ENCODE measurements around the gene AMBP.

Gene AMBP

DNA sequence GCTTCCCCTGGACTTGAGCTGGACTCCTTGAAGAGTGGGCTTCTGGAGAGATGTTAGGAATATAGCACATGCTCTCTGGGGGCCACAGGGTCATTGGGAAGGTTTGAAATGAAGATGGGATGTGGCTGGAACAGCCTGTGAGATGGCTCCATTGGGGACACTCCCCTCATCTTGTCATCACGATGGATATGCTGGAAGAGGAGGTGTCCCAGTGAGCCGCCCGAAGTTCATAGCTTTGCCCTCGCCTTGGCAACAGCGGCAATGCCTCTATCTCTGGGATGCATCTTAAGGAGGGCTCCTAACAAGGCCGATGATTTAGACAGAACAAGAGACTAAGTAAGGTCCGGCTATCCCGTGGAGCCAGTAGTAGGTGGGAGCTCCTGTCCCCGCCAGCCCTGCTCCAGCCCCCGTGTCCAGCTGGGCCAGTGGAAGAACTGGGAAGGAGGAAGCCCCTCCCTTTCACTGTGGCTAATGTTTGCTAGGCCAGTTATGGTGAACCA lies 23.9 kb downstream of the AMBP start:
- no peaks in the 10 kb centered on the region for H4K20me1 ChIP-seq (ENCODE audit: insufficient read depth, low read length)
- no peak overlapping the region for H3K27ac ChIP-seq (ENCODE audit: low read depth, low read length, poor library complexity, severe bottlenecking)
- H3K9ac ChIP-seq (ENCODE audit: low read length): no peak overlapping the region
- H2AFZ ChIP-seq (ENCODE audit: low read length): no peak overlapping the region
- no peak overlapping the region for H3K4me2 ChIP-seq (ENCODE audit: low read length)
- H3K9me2 ChIP-seq (ENCODE audit: low read depth, low read length): no peaks in the 10 kb centered on the region
- H3K9me3 ChIP-seq (ENCODE audit: low read length): no peaks in the 10 kb centered on the region
- H3K36me3 ChIP-seq (ENCODE audit: insufficient read depth, low read length): no peaks in the 10 kb centered on the region
- TF ChIP-seq, protein P1, sequence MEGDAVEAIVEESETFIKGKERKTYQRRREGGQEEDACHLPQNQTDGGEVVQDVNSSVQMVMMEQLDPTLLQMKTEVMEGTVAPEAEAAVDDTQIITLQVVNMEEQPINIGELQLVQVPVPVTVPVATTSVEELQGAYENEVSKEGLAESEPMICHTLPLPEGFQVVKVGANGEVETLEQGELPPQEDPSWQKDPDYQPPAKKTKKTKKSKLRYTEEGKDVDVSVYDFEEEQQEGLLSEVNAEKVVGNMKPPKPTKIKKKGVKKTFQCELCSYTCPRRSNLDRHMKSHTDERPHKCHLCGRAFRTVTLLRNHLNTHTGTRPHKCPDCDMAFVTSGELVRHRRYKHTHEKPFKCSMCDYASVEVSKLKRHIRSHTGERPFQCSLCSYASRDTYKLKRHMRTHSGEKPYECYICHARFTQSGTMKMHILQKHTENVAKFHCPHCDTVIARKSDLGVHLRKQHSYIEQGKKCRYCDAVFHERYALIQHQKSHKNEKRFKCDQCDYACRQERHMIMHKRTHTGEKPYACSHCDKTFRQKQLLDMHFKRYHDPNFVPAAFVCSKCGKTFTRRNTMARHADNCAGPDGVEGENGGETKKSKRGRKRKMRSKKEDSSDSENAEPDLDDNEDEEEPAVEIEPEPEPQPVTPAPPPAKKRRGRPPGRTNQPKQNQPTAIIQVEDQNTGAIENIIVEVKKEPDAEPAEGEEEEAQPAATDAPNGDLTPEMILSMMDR (IDR thresholded peaks at IDR 0.05; ENCODE audit: low read length): no peak
- no peak for TF ChIP-seq EZH2 (IDR thresholded peaks at IDR 0.05; ENCODE audit: borderline replicate concordance, low read length)
- H3F3A ChIP-seq (ENCODE audit: insufficient read depth, low read length): no peaks in the 10 kb centered on the region
- H3K4me1 ChIP-seq (ENCODE audit: insufficient read depth, low read length, severe bottlenecking): no peaks in the 10 kb centered on the region
- no peak overlapping the region for H3K4me3 ChIP-seq (ENCODE audit: low read depth, low read length, poor library complexity, severe bottlenecking)
- no peaks in the 10 kb centered on the region for H3K79me2 ChIP-seq (ENCODE audit: insufficient read depth, low read length)
- H3K27me3 ChIP-seq (ENCODE audit: insufficient read depth, low read length): no peaks in the 10 kb centered on the region

DNA sequence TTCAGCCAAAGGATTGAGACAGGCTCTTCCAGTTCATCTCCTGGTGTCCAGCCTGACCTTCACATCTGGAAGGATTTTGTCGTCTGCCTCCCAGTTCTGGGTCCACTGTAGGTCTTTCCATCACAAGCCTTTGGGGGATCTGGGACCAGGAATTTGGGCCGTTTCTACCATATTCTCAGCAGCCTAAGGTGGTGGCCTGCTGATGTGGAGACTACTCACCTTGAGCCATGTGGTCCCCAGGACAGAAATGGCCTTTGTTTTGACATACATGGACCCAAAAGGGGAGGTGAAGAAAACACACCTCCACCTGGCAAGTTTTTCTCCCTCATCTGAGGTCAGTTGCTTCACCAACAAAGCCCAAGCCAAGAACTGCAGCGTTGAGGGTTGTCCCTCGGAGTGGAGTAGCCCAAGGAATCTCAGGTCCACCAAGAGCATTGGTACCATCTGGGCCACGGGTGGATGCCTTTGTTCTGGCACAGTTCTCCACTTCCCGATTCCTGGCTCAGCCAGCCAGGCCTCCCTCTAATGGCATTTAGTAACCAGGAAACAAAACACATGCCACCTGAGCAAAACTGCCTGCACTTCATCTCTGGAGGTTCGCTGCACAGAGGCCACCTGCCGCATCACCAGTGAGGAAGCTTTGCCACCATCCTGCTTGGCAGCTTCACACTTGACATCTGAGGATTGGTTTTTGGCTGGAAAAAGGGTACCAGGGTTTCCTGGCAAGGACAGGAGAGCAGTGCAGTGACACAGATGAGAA lies 24.7 kb downstream of the AMBP start:
- Histone ChIP-seq H3K4me3 (ENCODE audit: low read depth, low read length, poor library complexity, severe bottlenecking) (no peak overlapping the region), H3K9ac (ENCODE audit: low read length) (no peak overlapping the region), H3K27ac (ENCODE audit: low read depth, low read length, poor library complexity, severe bottlenecking) (no peak overlapping the region), H4K20me1 (ENCODE audit: insufficient read depth, low read length) (no peaks in the 10 kb centered on the region), H3K36me3 (ENCODE audit: insufficient read depth, low read length) (no peaks in the 10 kb centered on the region), H3F3A (ENCODE audit: insufficient read depth, low read length) (no peaks in the 10 kb centered on the region), H3K9me2 (ENCODE audit: low read depth, low read length) (no peaks in the 10 kb centered on the region), H3K79me2 (ENCODE audit: insufficient read depth, low read length) (no peaks in the 10 kb centered on the region), H3K9me3 (ENCODE audit: low read length) (no peaks in the 10 kb centered on the region), H3K4me1 (ENCODE audit: insufficient read depth, low read length, severe bottlenecking) (no peaks in the 10 kb centered on the region), H2AFZ (ENCODE audit: low read length) (no peak overlapping the region), H3K27me3 (ENCODE audit: insufficient read depth, low read length) (no peaks in the 10 kb centered on the region), H3K4me2 (ENCODE audit: low read length) (no peak overlapping the region)
- TF ChIP-seq EZH2 (IDR thresholded peaks at IDR 0.05; ENCODE audit: borderline replicate concordance, low read length): no peak
- TF ChIP-seq, protein P1 (IDR thresholded peaks at IDR 0.05; ENCODE audit: low read length): no peak

- H3K9ac ChIP-seq (ENCODE audit: low read length): no peak overlapping the region
- no peaks in the 10 kb centered on the region for H3K79me2 ChIP-seq (ENCODE audit: insufficient read depth, low read length)
- no peaks in the 10 kb centered on the region for H3K36me3 ChIP-seq (ENCODE audit: insufficient read depth, low read length)
- no peaks in the 10 kb centered on the region for H3F3A ChIP-seq (ENCODE audit: insufficient read depth, low read length)
- no peaks in the 10 kb centered on the region for H4K20me1 ChIP-seq (ENCODE audit: insufficient read depth, low read length)
- no peak overlapping the region for H2AFZ ChIP-seq (ENCODE audit: low read length)
- TF ChIP-seq, protein P1 (IDR thresholded peaks at IDR 0.05; ENCODE audit: low read length): no peak
- no peak for TF ChIP-seq EZH2 (IDR thresholded peaks at IDR 0.05; ENCODE audit: borderline replicate concordance, low read length)
- no peak overlapping the region for H3K4me2 ChIP-seq (ENCODE audit: low read length)
- no peak overlapping the region for H3K27ac ChIP-seq (ENCODE audit: low read depth, low read length, poor library complexity, severe bottlenecking)
- H3K4me3 ChIP-seq (ENCODE audit: low read depth, low read length, poor library complexity, severe bottlenecking): no peak overlapping the region
- H3K9me3 ChIP-seq (ENCODE audit: low read length): no peaks in the 10 kb centered on the region
- H3K27me3 ChIP-seq (ENCODE audit: insufficient read depth, low read length): no peaks in the 10 kb centered on the region
- no peaks in the 10 kb centered on the region for H3K9me2 ChIP-seq (ENCODE audit: low read depth, low read length)
- no peaks in the 10 kb centered on the region for H3K4me1 ChIP-seq (ENCODE audit: insufficient read depth, low read length, severe bottlenecking)
Observed at GRCh38 chr9:114051706-114052105, 26.4 kb downstream of the AMBP start.
